HCEC 1CT (cell line): ENCODE data around the gene SCNN1A.

Experiments used
- DNase-seq: peaks from one replicate; pipeline ENCODE4 v3.0.0-alpha.2; 2017

SCNN1A gene

DNA sequence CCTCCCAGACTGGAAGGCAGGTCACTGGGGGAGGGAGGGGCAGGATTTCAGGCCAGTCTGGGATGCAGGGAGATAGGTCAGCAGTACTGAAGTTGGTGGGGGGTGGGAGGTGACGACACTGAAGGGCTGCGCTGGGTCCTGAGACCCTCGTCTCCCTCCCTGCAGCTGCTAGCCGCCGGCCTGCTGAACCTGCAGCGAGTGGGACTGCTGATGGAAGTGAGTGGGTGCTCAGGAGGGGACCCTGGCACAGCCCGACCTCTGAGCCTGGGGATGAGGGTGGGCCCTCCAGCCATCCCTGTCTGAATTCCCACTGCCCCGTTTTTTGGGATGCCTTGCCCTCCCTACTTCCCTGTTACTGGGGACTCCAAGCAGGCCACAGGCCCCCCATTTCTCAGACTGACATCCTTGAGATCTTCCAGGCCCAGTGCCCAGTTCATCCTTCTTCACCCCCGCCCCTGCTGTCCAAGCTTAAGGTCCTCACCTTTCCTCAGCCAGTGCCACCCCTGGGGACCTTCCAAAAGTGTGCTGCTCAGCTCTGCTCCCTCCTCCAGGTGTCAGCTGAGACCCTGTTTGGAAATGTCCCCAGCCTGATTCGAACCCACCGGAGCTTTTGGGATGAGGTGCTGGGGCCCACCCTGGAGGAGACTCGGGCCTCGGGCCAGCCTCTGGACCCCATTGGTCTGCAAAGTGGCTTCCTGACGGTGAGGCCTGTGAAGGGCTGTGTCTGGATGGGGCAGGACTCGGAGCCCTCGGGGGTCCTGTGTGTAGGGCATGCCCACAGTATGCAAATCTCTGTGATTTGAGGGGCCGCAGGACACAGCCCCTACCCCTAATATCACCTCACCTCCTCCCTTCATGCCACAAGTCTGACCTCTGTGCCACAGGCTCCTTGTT is 59.4 kb downstream of the SCNN1A start:
- DNase-seq, result no peak

GRCh38 chr12:6315184-6315583 is 60.2 kb downstream of the SCNN1A start:
- no peak for DNase-seq

GRCh38 chr12:6314776-6315175 is 60.6 kb downstream of the SCNN1A start:
- no peak for DNase-seq

DNA sequence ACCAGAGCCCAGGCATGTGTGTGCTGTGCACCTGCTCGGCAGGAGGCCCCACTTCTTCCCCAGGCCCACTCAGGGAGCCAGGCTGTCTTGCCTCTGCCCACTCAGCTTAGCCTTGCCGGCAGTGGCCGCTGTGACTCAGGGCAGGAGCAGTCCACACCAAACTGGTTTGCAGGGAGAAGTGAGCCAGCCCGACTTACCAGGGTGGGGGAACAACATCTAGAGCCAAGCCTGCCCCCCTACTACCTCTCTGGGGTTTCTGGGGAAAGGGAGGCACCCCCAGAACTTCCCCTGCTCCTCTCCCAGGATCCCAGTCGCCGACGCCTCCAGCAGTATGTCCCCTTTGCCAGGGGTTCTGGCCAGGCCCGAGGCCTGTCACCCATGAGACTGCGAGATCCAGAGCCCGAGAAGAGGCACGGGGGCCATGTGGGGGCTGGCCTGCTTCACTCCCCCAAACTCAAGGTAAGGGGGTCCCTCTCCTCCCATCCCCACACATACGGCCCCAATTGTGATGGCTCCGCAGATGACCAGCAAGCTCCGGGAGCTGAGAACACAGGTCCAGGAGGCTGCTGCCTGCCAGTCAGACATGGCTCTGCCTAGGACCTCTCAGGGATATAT is 61.9 kb downstream of the SCNN1A start:
- no peak for DNase-seq

DNA sequence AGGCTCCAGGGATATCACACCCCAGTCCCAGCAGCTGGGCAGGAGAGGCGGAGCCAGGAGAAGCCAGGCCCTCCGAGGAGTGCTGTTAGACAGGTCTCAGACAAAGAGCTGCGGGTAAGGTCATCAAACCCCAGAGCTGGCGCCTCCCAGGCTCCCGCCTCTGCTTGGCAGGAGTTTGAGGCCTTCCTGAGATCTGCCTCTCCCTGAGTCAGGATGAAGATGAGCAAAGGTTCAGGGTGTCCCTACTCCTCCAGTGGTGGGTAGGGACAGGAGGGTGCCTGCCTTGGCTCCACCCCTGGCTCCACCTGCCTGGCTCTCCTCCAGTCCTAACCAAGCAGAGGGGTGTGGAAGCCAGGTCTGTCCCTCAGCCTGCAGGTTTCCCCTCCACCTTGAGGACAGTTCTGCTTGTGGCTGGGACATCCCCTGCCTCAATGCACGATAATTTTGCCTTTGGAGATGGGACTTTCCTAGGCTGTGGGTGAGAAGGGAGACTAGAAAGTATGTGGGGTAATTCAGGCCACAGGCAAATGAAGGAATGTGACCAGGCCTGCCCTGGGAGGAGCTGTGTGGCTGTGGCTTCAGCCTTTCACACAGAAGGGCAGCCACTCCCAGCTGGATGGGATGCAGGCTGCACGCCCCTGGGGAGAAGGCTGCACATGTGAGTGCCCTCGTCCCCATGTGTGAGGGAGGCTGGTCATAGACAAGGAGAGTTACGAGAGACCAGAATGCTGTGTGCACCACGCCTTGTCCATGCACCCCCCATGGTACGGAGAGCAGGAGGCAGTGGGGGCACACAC is 62.6 kb downstream of the SCNN1A start:
- DNase-seq, result no peak

GRCh38 chr12:6311822-6312528 is 63.4 kb downstream of the SCNN1A start:
- no peak for DNase-seq

GRCh38 chr12:6310771-6311610 is 64.4 kb downstream of the SCNN1A start:
- no peak for DNase-seq

DNA sequence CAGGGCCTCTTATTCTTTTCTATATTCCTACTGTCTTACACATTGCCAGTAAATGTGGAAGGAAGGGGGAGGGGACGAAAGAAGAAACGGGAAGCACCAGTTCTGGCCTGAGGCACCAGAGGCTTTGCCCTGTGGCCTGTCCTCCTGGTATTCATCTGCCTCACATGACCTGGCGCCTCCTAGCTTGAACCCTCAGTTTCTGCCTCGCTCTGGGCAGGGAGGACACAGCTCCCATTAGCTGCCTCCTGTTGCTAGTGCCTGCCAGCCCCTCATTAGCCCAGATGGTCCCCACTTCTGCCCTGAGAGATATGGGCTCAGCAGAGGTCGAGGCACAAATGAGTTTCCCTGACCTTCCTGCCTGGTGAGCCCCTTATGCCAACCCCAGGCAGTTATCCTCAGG is 67.8 kb downstream of the SCNN1A start:
- no peak for DNase-seq

DNA sequence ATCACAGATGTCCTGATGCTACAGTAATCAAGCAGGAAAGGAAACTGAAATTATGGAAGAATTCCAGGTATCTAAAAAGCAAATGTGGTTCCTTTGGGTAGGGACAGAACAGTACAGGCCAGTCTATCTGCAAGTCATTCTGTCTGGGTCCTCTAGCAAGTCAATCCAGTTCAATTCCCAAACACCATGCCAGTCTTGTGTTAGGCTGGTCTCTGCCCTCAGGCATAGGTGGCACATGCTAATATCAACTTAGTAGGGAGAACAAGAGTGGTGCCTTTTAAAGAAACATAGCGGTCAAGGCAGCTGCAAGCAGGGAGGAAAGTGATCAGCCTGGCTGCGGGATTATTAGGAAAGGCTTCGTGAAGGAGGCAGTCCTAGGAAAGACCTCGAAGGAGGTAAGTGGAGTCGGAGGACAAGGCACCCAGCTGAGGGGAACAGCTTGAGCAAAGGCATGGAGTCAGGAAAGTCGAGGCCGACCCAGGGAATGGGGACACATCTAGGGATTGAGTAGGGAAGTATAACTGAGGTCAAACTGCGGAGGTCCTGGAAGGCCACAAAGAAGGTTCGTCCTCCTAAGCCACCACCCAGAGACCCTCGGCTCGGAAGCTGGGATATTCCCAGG is 68.7 kb downstream of the SCNN1A start:
- no peak for DNase-seq

- no peak for DNase-seq
Measured at GRCh38 chr12:6306151-6306550, 69.2 kb downstream of the SCNN1A start.

- DNase-seq, result no peak
Measured at GRCh38 chr12:6303071-6303470, 72.3 kb downstream of the SCNN1A start.

- DNase-seq, result peak; percentile 38
Measured at GRCh38 chr12:6302621-6303020, 72.7 kb downstream of the SCNN1A start.

DNA sequence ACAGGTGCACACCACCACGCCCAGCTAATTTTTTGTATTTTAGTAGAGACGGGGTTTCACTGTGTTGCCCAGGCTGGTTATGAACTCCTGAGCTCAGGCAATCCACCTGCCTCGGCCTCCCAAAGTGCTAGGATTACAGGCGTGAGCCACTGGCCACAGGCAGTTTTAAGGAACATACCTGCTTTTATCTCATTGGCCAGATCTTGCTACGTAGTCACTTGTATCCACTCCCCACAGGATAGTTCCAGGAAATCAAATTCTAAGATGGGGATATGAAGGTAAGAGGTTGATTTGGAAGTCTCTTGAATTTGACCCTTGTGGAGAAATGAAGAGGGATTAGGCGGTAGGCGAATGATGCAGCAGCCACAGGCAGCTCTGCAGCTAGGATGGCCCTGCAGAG is 73.6 kb downstream of the SCNN1A start:
- no peak for DNase-seq

DNA sequence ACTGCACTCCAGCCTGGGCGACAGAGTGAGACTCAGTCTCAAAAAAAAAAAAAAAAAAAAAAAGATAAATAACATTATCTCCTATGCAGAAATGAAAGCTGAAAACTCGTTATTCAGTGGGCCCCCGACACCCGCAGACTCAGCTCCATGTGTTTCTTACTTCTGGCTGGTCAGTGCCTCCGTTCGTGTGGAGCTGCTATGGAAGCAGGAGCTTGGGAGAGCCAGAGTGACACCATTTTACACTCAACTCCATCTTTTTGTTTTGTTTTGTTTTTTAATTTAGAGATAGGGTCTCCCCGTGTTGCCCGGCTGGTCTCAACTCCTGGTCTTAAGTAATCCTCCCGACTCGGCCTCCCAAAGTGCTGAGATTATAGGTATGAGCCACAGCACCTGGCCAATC is 78.2 kb downstream of the SCNN1A start:
- no peak for DNase-seq
